Measurements from ENCODE around the gene VIPR2. TPM values are rescaled to one million over a fixed set of nuclear protein-coding genes. Genes with fewer than 3 reads are reported as not detected.
A peak's percentile ranks its signal among the peaks of the same experiment; 100 is the strongest.

VIPR2 gene
- total and polyA plus RNA-seq, 10 donors, result 0.41 to 1.4 (median 0.64) TPM

DNA sequence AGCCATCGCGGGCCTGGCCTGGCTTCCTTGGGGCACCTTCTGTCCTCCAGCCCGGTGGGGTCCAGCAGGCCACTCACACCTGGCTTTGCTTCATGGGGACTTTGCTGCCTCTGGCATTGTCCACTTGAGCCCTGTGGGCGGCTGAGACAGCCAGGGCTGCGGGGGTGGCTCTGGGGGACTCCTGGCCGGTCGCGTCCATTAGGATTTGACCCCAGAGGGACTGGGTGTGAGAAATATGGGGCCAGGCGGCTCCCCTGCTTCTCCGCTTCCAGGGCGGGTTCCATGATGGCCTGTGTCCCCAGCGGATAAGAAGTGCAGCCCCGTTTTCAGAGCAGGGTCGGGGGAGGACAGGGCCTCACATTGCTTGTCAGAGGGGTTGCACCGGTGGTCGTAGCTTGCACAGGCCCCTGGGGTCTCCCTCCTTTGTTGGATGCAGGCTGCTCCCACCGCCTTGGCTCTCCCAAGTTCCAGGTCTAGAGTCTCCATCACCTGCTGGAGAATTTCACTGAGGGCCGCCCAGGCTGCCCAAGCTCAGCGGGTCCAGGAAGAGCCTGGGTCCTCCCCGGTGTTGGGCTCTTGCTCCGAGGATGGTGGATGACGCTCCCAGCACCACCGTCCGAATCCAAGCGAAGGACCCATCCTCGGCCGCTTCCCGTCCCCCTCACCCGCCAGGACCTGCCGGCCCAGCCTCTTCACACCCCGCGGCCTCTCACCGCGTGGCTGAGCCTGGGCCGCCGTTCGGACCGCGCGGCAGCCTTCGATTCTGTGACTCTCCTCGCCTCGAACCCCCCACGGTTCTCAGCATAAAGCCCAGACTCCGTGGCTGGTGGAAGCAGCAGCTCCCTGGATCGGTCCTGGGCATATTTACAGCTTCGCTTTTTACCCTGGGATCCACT is 148.2 kb downstream of the VIPR2 start:
- Histone ChIP-seq H3K9me3 (peaks cover 0 to 22% (median 8%) of the 10 kb centered on the region in 8 donors), H3K27me3 (replicated peaks in 1 of 7) (peaks cover 0 to 81% (median 16%) of the 10 kb centered on the region in 7 donors), H3K4me3 (peak overlapping the region in 1 of 8 donors; percentile 15), H3K4me1 (peaks cover 0 to 17% (median 0%) of the 10 kb centered on the region in 6 donors), H3K27ac (no peak overlapping the region), H3K36me3 (no peaks in the 10 kb centered on the region)
- intact Hi-C loops (cut with DNase I; ENCODE audit: low total_unique reads), result no loop called here
- TF ChIP-seq POLR2A (IDR thresholded peaks at IDR 0.05) (no peak), POLR2AphosphoS5 (IDR thresholded peaks at IDR 0.05) (no peak)
- TF ChIP-seq, protein P1, sequence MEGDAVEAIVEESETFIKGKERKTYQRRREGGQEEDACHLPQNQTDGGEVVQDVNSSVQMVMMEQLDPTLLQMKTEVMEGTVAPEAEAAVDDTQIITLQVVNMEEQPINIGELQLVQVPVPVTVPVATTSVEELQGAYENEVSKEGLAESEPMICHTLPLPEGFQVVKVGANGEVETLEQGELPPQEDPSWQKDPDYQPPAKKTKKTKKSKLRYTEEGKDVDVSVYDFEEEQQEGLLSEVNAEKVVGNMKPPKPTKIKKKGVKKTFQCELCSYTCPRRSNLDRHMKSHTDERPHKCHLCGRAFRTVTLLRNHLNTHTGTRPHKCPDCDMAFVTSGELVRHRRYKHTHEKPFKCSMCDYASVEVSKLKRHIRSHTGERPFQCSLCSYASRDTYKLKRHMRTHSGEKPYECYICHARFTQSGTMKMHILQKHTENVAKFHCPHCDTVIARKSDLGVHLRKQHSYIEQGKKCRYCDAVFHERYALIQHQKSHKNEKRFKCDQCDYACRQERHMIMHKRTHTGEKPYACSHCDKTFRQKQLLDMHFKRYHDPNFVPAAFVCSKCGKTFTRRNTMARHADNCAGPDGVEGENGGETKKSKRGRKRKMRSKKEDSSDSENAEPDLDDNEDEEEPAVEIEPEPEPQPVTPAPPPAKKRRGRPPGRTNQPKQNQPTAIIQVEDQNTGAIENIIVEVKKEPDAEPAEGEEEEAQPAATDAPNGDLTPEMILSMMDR (IDR thresholded peaks at IDR 0.05 in 8 of 11, conservative IDR thresholded peaks at IDR 0.05 in 3 of 11), result no peak
- WGBS, 5 donors, result 56 to 79% (median 65%) methylated on average over 42 to 47 of the region's 47 CpGs
- DNase-seq, result no peak

DNA sequence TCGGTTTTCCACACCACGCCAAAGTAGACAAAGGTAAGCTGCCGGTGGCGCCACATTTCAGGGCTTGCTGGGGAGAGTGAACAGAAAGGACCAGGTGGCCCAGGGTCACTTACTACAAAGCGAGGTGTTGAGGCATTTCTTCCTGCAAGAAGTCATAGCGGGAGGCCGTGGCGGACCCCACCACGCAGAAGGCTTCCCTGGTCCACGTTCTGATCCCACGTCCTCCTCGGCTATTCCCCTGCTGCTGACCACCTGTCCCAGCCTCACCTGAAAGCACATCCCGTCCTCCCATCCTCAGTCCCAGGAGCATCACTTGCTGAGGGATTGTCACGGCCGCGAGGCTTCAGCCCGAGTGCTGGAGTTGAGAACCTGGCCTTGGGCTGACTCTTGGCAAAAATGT is 149.2 kb downstream of the VIPR2 start:
- TF ChIP-seq, protein P1 (IDR thresholded peaks at IDR 0.05 in 8 of 11, conservative IDR thresholded peaks at IDR 0.05 in 3 of 11), result no peak
- TF ChIP-seq POLR2AphosphoS5 (IDR thresholded peaks at IDR 0.05) (no peak), POLR2A (IDR thresholded peaks at IDR 0.05) (no peak)
- WGBS, 5 donors, result 90 to 93% (median 91%) methylated on average over 17 of the region's 17 CpGs

DNA sequence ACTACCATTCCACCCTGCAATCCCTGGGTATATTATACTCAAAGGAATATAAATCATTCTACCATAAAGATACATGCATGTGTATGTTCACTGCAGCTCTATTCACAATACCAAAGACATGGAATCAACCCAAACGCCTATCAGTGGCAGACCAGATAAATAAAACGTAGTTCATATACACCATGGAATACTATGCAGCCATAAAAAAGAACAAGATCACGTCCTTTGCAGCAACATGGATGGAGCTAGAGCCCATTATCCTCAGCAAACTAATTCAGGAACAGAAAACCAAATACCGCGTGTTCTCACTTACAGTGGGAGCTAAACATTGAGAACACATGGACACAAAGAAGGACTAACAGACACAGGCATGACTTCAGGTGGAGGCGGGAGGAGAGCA is 150.0 kb downstream of the VIPR2 start:
- DNase-seq, result no peak
- 85 to 95% (median 90%) methylated on average over 6 of the region's 6 CpGs for WGBS, 5 donors
- Histone ChIP-seq H3K27me3 (replicated peaks in 1 of 7) (peaks cover 0 to 92% (median 16%) of the 10 kb centered on the region in 7 donors), H3K4me1 (peaks cover 0 to 18% (median 0%) of the 10 kb centered on the region in 6 donors), H3K36me3 (no peaks in the 10 kb centered on the region), H3K27ac (no peak overlapping the region), H3K4me3 (no peak overlapping the region), H3K9me3 (peaks cover 0 to 22% (median 8%) of the 10 kb centered on the region in 8 donors)
- intact Hi-C loops (cut with DNase I; ENCODE audit: low total_unique reads), result no loop called here
- TF ChIP-seq, protein P1 (IDR thresholded peaks at IDR 0.05 in 8 of 11, conservative IDR thresholded peaks at IDR 0.05 in 3 of 11), result no peak
- TF ChIP-seq POLR2AphosphoS5 (IDR thresholded peaks at IDR 0.05) (no peak), POLR2A (IDR thresholded peaks at IDR 0.05) (no peak)

More for the DNA sequence above, 149.2 kb downstream of the VIPR2 start:
- intact Hi-C loops (cut with DNase I; ENCODE audit: low total_unique reads), result no loop called here
- Histone ChIP-seq H3K27ac (no peak overlapping the region), H3K27me3 (replicated peaks in 1 of 7) (peaks cover 0 to 90% (median 16%) of the 10 kb centered on the region in 7 donors), H3K36me3 (no peaks in the 10 kb centered on the region), H3K4me1 (peaks cover 0 to 18% (median 0%) of the 10 kb centered on the region in 6 donors), H3K9me3 (peaks cover 0 to 22% (median 8%) of the 10 kb centered on the region in 8 donors), H3K4me3 (no peak overlapping the region)
- DNase-seq, result no peak

DNA sequence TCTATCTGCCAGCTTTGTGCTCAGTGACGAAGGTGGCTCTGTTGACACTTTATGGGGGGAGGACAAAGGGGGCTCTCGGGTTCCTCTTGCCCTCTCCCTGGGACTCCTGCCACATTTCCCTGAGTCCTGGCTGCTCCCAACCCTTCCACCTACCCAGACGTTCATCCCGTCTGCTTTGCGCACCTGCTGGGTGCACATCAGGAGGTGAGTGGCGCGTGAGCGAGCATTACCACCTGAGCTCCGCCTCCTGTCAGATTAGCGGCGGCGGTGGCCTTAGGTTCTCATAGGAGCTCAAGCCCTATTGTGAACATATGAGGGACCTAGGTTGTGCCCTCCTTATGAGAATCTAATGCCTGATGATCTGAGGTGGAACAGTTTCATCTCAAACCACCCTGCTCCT is 151.1 kb downstream of the VIPR2 start:
- TF ChIP-seq POLR2A (IDR thresholded peaks at IDR 0.05) (no peak), POLR2AphosphoS5 (IDR thresholded peaks at IDR 0.05) (no peak)
- TF ChIP-seq, protein P1 (IDR thresholded peaks at IDR 0.05 in 8 of 11, conservative IDR thresholded peaks at IDR 0.05 in 3 of 11), result no peak
- H3K4me3 ChIP-seq, result no peak overlapping the region
- intact Hi-C loops (cut with DNase I; ENCODE audit: low total_unique reads), result no loop called here
- peaks cover 0 to 18% (median 0%) of the 10 kb centered on the region in 6 donors for H3K4me1 ChIP-seq
- peaks cover 0 to 88% (median 16%) of the 10 kb centered on the region in 7 donors for H3K27me3 ChIP-seq (replicated peaks in 1 of 7)
- H3K9me3 ChIP-seq, result peaks cover 0 to 22% (median 8%) of the 10 kb centered on the region in 8 donors
- no peak overlapping the region for H3K27ac ChIP-seq
- WGBS, 5 donors, result 88 to 93% (median 90%) methylated on average over 12 of the region's 12 CpGs
- H3K36me3 ChIP-seq, result no peaks in the 10 kb centered on the region
- no peak for DNase-seq
